K562 (cell line): ENCODE data around the gene IDUA.

Experiments used
- CEBPB ChIP-seq: fragments of 450-650 bp; IDR thresholded peaks from 2 replicates; pipeline ENCODE4 v1.6.1; 2016; ENCODE audit warnings: missing genetic modification characterization, missing compliant biosample characterization
- TF ChIP-seq, protein P1 (sequence below): fragments of 450-650 bp; IDR thresholded peaks from 2 replicates; pipeline ENCODE4 v1.6.1; 2016; ENCODE audit warnings: borderline replicate concordance
- TF ChIP-seq, protein P2 (sequence below), 3 experiments: IDR thresholded peaks in 2 of 3; conservative IDR thresholded peaks in 1 of 3; 2 replicates each; pipeline ENCODE4 v1.5.1; 2011 to 2012; ENCODE audit warnings: low read length in 3 of 3, mild to moderate bottlenecking in 3 of 3, control low read depth in 2 of 3, improper control_type of control experiment in 1 of 3, inconsistent platforms in 1 of 3, low read depth in 1 of 3, mixed read lengths in 1 of 3, moderate library complexity in 1 of 3; ENCODE audit not compliant: insufficient read depth in 2 of 3
- TF ChIP-seq, protein P3 (sequence below): IDR thresholded peaks from 2 replicates; pipeline ENCODE4 v1.6.1; 2016; ENCODE audit warnings: missing genetic modification characterization, missing compliant biosample characterization

DNA sequence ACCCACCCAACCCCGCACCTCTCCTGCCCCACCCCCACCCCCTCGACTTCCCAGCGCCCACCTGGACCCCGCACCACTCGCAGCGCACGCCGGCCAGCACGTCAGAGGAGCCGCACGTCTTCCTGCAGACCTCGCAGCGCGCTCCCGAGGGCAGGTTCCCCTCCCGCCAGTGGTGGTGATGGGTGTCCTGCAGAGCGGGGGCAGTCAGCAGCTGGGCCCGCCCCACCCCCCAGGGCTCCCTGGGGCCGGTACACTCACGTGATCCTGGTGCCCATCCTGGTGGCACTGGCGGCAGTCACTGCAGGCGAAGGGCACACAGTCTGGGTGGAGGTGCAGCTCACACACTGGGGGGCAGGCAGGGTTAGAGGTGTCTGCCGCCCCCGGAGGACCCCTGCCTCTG is 18.6 kb upstream of the IDUA start:
- TF ChIP-seq, protein P1, sequence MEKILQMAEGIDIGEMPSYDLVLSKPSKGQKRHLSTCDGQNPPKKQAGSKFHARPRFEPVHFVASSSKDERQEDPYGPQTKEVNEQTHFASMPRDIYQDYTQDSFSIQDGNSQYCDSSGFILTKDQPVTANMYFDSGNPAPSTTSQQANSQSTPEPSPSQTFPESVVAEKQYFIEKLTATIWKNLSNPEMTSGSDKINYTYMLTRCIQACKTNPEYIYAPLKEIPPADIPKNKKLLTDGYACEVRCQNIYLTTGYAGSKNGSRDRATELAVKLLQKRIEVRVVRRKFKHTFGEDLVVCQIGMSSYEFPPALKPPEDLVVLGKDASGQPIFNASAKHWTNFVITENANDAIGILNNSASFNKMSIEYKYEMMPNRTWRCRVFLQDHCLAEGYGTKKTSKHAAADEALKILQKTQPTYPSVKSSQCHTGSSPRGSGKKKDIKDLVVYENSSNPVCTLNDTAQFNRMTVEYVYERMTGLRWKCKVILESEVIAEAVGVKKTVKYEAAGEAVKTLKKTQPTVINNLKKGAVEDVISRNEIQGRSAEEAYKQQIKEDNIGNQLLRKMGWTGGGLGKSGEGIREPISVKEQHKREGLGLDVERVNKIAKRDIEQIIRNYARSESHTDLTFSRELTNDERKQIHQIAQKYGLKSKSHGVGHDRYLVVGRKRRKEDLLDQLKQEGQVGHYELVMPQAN: no peak
- TF ChIP-seq, protein P2, sequence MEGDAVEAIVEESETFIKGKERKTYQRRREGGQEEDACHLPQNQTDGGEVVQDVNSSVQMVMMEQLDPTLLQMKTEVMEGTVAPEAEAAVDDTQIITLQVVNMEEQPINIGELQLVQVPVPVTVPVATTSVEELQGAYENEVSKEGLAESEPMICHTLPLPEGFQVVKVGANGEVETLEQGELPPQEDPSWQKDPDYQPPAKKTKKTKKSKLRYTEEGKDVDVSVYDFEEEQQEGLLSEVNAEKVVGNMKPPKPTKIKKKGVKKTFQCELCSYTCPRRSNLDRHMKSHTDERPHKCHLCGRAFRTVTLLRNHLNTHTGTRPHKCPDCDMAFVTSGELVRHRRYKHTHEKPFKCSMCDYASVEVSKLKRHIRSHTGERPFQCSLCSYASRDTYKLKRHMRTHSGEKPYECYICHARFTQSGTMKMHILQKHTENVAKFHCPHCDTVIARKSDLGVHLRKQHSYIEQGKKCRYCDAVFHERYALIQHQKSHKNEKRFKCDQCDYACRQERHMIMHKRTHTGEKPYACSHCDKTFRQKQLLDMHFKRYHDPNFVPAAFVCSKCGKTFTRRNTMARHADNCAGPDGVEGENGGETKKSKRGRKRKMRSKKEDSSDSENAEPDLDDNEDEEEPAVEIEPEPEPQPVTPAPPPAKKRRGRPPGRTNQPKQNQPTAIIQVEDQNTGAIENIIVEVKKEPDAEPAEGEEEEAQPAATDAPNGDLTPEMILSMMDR (IDR thresholded peaks at IDR 0.05 in 2 of 3, conservative IDR thresholded peaks at IDR 0.05 in 1 of 3; ENCODE audit: insufficient read depth in 2 of 3, low read depth in 1 of 3, low read length in 3 of 3): no peak
- no peak for TF ChIP-seq CEBPB (tag)
- TF ChIP-seq, protein P3, sequence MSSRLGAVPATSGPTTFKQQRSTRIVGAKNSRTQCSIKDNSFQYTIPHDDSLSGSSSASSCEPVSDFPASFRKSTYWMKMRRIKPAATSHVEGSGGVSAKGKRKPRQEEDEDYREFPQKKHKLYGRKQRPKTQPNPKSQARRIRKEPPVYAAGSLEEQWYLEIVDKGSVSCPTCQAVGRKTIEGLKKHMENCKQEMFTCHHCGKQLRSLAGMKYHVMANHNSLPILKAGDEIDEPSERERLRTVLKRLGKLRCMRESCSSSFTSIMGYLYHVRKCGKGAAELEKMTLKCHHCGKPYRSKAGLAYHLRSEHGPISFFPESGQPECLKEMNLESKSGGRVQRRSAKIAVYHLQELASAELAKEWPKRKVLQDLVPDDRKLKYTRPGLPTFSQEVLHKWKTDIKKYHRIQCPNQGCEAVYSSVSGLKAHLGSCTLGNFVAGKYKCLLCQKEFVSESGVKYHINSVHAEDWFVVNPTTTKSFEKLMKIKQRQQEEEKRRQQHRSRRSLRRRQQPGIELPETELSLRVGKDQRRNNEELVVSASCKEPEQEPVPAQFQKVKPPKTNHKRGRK (tag): no peak
